Uterus (tissue), 2 donors: Measurements from ENCODE around the gene DUS4L.

ENCODE experiments used
- CTCF ChIP-seq, 4 experiments: fragments of 200-600 bp in 2 of 4; fragments of 450-650 bp in 2 of 4; sonication (generic) in 2 of 4; IDR thresholded peaks; one replicate each; pipeline ENCODE4 v1.5.1; 2016 to 2019; ENCODE audit warnings: antibody characterized with exemption in 4 of 4, mild to moderate bottlenecking in 2 of 4, moderate library complexity in 1 of 4
- POLR2A ChIP-seq, 2 donors: fragments of 450-650 bp; IDR thresholded peaks; one replicate each; pipeline ENCODE4 v1.6.1; 2016; ENCODE audit warnings: antibody characterized with exemption in 2 of 2, mild to moderate bottlenecking in 1 of 2, moderate library complexity in 1 of 2

- TF ChIP-seq CTCF (IDR thresholded peaks at IDR 0.05) (no peak), POLR2A (IDR thresholded peaks at IDR 0.05) (no peak)
These were observed 59.1 kb downstream of the DUS4L start for GRCh38 chr7:107622894-107623293.
